ENCODE data around the gene ZNF804A.

The ZNF804A gene

DNA sequence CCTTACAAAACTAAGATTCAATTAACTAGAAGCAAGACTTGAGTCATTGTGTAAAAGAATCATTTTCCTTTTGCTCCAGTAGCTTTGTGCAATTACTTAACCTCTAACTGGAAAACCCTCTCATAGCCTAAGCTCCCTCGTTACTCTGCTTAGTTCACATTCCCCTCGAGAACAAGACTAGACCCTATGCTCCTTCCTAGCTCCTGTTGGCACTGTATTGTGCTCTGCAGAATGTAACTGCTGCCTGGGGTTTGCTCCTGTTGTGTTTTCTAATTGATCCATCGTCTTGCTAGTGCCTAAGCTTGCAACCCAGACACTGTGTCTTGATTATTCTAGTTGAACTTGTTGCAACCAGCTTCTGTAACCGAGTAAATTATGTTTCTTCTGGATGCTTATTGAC lies 347.0 kb downstream of the ZNF804A start:
- no peak for TF ChIP-seq CTCF (IDR thresholded peaks at IDR 0.05; ENCODE audit: extremely low read depth, missing control alignments)
- DNase-seq (ENCODE audit: low spot score), result no peak

DNA sequence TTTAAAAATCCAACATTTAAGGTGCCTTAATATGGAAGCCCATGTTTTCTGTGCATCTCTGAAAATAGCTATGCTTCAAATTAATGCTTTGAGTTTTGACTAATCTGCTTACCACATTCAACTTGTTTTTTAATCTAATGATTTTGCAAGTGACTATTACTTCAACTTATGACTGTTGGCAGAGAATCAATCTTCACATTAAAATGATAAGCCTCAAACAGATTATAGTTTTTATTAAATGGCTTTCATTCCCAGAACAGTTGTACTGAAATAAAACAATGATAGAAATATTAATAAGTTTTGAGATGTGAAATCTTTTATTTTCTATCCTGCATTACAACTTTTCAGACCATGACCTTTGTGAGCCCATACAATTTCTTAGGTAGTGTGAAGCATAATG lies 347.5 kb downstream of the ZNF804A start:
- no peak for TF ChIP-seq CTCF (IDR thresholded peaks at IDR 0.05; ENCODE audit: extremely low read depth, missing control alignments)
- DNase-seq (ENCODE audit: low spot score), result no peak

GRCh38 chr2:184956856-184957255 lies 358.5 kb downstream of the ZNF804A start:
- no peak for DNase-seq (ENCODE audit: low spot score)
- no peak for TF ChIP-seq CTCF (IDR thresholded peaks at IDR 0.05; ENCODE audit: extremely low read depth, missing control alignments)

DNA sequence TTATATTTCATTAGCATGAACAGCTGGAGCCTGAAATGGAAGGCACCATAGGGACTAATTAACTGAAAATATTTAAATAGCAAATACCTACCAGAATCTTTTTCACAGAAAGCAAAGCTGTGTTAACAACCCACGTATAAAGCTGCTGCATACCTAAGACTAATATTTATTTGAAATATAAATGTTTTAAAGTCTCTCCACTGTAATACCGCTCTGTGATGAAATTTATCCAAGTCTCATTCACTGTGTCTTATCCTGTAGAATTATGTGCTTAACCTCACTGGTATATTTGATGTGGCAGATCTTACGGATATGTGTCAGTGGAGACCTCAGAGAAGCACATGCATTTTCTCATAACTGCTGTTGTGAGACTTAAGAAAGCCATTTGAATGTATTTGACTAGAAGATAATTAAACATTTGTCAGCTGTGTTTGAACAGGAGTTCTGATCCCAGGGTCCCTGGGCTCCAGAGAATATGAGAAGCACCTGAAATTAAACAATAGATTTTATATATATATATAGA lies 373.3 kb downstream of the ZNF804A start:
- no peak for DNase-seq (ENCODE audit: low spot score)
- no peak for TF ChIP-seq CTCF (IDR thresholded peaks at IDR 0.05; ENCODE audit: extremely low read depth, missing control alignments)

Measured in GM20000 (cell line).